Measurements from ENCODE around the gene IARS2. TPM values are rescaled to one million over a fixed set of nuclear protein-coding genes. Genes with fewer than 3 reads are reported as not detected.

Gene IARS2
- total RNA-seq, 1 experiment from 2014 or later = 106 TPM

- ChIA-PET CTCF (no interaction called here), RAD21 (ENCODE audit: low non-redundant PET in 1 of 2, low total read pairs in 2 of 2, uncharacterized antibody in 2 of 2, unreplicated experiment in 2 of 2) (no interaction called here), POLR2A (no interaction called here)
- H3K27me3 ChIP-seq (ENCODE audit: insufficient read depth, low read length) = no peaks in the 10 kb centered on the region
- H3K4me2 ChIP-seq (ENCODE audit: low read length) = no peak overlapping the region
- H4K20me1 ChIP-seq (ENCODE audit: insufficient read depth) = no peaks in the 10 kb centered on the region
- H2AFZ ChIP-seq (ENCODE audit: low read depth, low read length, poor library complexity, severe bottlenecking) = no peak overlapping the region
- TF ChIP-seq ZNF274 (IDR thresholded peaks at IDR 0.05; ENCODE audit: low read depth, low read length) = no peak
- no peak overlapping the region for H3K9ac ChIP-seq (ENCODE audit: low read length)
- H3K36me3 ChIP-seq (ENCODE audit: control insufficient read depth in 1 of 2, insufficient read depth in 2 of 2, low read length in 2 of 2) = peaks cover under 1 to 5% of the 10 kb centered on the region in 2 experiments; a peak in 2 of 4 replicates
- intact Hi-C loops (cut with micrococcal nuclease) = no loop called here
- no peaks in the 10 kb centered on the region for H3K9me2 ChIP-seq (ENCODE audit: insufficient read depth)
- H3K9me3 ChIP-seq (ENCODE audit: control insufficient read depth in 1 of 2, insufficient read depth in 1 of 2, low read depth in 1 of 2, low read length in 2 of 2) = no peaks in the 10 kb centered on the region
- H3K79me2 ChIP-seq (ENCODE audit: insufficient read depth, low read length) = no peaks in the 10 kb centered on the region
- H3K4me3 ChIP-seq (replicated peaks in 1 of 2; ENCODE audit: low read depth in 1 of 2, low read length in 2 of 2) = no peak overlapping the region
- BruUV-seq (replicated peaks) = no TSS peak
- H3K4me1 ChIP-seq (ENCODE audit: control insufficient read depth in 1 of 2, insufficient read depth in 2 of 2, low read length in 2 of 2) = no peaks in the 10 kb centered on the region
- DNase-seq (ENCODE audit: low read depth, low spot score) (no peak), ATAC-seq (no peak)
- no peak overlapping the region for H3K27ac ChIP-seq (ENCODE audit: low read depth, low read length)
Observed at GRCh38 chr1:220077887-220078286, 16.0 kb upstream of the IARS2 start.

- Histone ChIP-seq H4K20me1 (ENCODE audit: insufficient read depth) (no peaks in the 10 kb centered on the region), H3K9me2 (ENCODE audit: insufficient read depth) (no peaks in the 10 kb centered on the region), H3K4me2 (ENCODE audit: low read length) (no peak overlapping the region), H3K27ac (ENCODE audit: low read depth, low read length) (no peak overlapping the region), H3K9me3 (ENCODE audit: control insufficient read depth in 1 of 2, insufficient read depth in 1 of 2, low read depth in 1 of 2, low read length in 2 of 2) (no peaks in the 10 kb centered on the region), H3K4me3 (replicated peaks in 1 of 2; ENCODE audit: low read depth in 1 of 2, low read length in 2 of 2) (no peak overlapping the region), H3K4me1 (ENCODE audit: control insufficient read depth in 1 of 2, insufficient read depth in 2 of 2, low read length in 2 of 2) (no peaks in the 10 kb centered on the region), H3K79me2 (ENCODE audit: insufficient read depth, low read length) (no peaks in the 10 kb centered on the region; the same call in 1 of the 2 replicates), H3K9ac (ENCODE audit: low read length) (no peak overlapping the region), H3K36me3 (ENCODE audit: control insufficient read depth in 1 of 2, insufficient read depth in 2 of 2, low read length in 2 of 2) (no peaks in the 10 kb centered on the region), H3K27me3 (ENCODE audit: insufficient read depth, low read length) (no peaks in the 10 kb centered on the region), H2AFZ (ENCODE audit: low read depth, low read length, poor library complexity, severe bottlenecking) (no peak overlapping the region)
- POLR2A ChIA-PET = no interaction called here
- CTCF ChIA-PET = no interaction called here
- BruUV-seq (replicated peaks) = no TSS peak
- TF ChIP-seq CTCF (IDR thresholded peaks at IDR 0.05 in 2 of 3, conservative IDR thresholded peaks at IDR 0.05 in 1 of 3; ENCODE audit: borderline replicate concordance in 1 of 3, insufficient read depth in 1 of 3, low read depth in 2 of 3, low read length in 2 of 3) = no peak
- TF ChIP-seq SIN3A (IDR thresholded peaks at IDR 0.05; ENCODE audit: low read depth) = no peak
- TF ChIP-seq EZH2 (IDR thresholded peaks at IDR 0.05) = no peak
- TF ChIP-seq RAD21 (IDR thresholded peaks at IDR 0.05; ENCODE audit: low read depth) = no peak
- no peak for TF ChIP-seq POLR2A (IDR thresholded peaks at IDR 0.05; ENCODE audit: borderline replicate concordance, extremely low read depth, insufficient read depth, insufficient read length)
- TF ChIP-seq ZFX (IDR thresholded peaks at IDR 0.05) = no peak
- no peak for TF ChIP-seq EZH2phosphoT487 (IDR thresholded peaks at IDR 0.05; ENCODE audit: borderline replicate concordance)
- TF ChIP-seq ELF1 (IDR thresholded peaks at IDR 0.05; ENCODE audit: borderline replicate concordance, low read depth) = no peak
- TF ChIP-seq EGR1 (IDR thresholded peaks at IDR 0.05; ENCODE audit: low read depth) = no peak
- no peak for TF ChIP-seq ATF3 (IDR thresholded peaks at IDR 0.05)
- TF ChIP-seq MAX (IDR thresholded peaks at IDR 0.05) = no peak
- TF ChIP-seq SRF (IDR thresholded peaks at IDR 0.05; ENCODE audit: low read depth) = no peak
- TF ChIP-seq ZNF274 (IDR thresholded peaks at IDR 0.05; ENCODE audit: low read depth, low read length) = no peak
- TF ChIP-seq YY1 (IDR thresholded peaks at IDR 0.05; ENCODE audit: extremely low read depth, insufficient replicate concordance, low read depth, low read length) = no peak
- DNase-seq (ENCODE audit: low read depth, low spot score) = no peak
- intact Hi-C loops (cut with micrococcal nuclease) = no loop called here
- RAD21 ChIA-PET (ENCODE audit: low non-redundant PET in 1 of 2, low total read pairs in 2 of 2, uncharacterized antibody in 2 of 2, unreplicated experiment in 2 of 2) = no interaction called here
- no peak for ATAC-seq
Observed at GRCh38 chr1:220084460-220084859, 9.5 kb upstream of the IARS2 start.
